Urinary bladder (tissue), 4 donors: ENCODE data around the gene C16orf54. TPM values are rescaled to one million over a fixed set of nuclear protein-coding genes. Genes with fewer than 3 reads are reported as not detected.
A peak's percentile ranks its signal among the peaks of the same experiment; 100 is the strongest.
"Not testable (repeated sequence)": the region's sequence is repeated elsewhere in the genome, so short reads cannot be mapped to it uniquely, and the experiment has no call there.

Experiments
- DNase-seq: peaks from one replicate; pipeline ENCODE4 v3.0.0-alpha.2; 2015; ENCODE audit errors: extremely low spot score
- H3K27ac ChIP-seq: one replicate; pipeline ENCODE4 v1.5.1; 2013; ENCODE audit warnings: low read depth, mild to moderate bottlenecking, moderate library complexity
- H3K36me3 ChIP-seq: one replicate; pipeline ENCODE4 v1.6.1; 2013; ENCODE audit warnings: mild to moderate bottlenecking, moderate library complexity; ENCODE audit not compliant: insufficient read depth
- H3K4me1 ChIP-seq: one replicate; pipeline ENCODE4 v1.6.1; 2013; ENCODE audit warnings: mild to moderate bottlenecking, moderate library complexity; ENCODE audit not compliant: insufficient read depth
- H3K4me3 ChIP-seq: one replicate; pipeline ENCODE4 v1.5.1; 2013; ENCODE audit warnings: low read depth, low read length
- WGBS: extraction: QIAGEN DNeasy Blood & Tissue Kit; methylation state at CpG from one replicate; pipeline ENCODE4 v1.1.7; 2013; 5-methylcytosine and 5-hydroxymethylcytosine counted together
- polyA plus RNA-seq: library from polyadenylated mRNA; stranded (reverse); fragments of 200-250 nt; gene quantifications from one replicate; pipeline ENCODE4 v1.2.3, GENCODE V29; 2013
- total RNA-seq: library from RNA; depleted of rRNA; stranded (reverse); fragments of >200 nt; gene quantifications from one replicate; pipeline ENCODE4 v1.2.3, GENCODE V29; 2014
- donor health status: healthy with polysubstance abuse.
- donor health status: healthy.

The C16orf54 gene
- total and polyA plus RNA-seq, 2 donors = 1.9 to 2.5 TPM

DNA sequence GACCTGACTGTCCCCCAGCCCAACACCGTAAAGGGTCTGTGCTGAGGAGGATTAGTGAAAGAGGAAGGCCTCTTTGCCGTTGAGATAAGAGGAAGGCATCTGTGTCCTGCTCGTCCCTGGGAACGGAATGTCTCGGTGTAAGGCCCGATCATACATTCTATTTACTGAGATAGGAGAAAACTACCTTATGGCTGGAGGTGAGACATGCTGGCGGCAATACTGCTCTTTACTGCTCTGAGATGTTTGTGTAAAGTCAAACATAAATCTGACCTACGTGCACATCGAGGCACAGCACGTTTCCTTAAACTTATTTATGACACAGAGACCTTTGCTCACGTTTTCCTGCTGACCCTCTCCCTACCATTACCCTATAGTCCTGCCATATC lies 5.2 kb downstream of the C16orf54 start:
- 27% methylated on average over 11 of the region's 11 CpGs for WGBS
- H3K4me1 ChIP-seq, H3K36me3 ChIP-seq, H3K27ac ChIP-seq, H3K4me3 ChIP-seq: not testable (repeated sequence)
- DNase-seq = peak; percentile 47

DNA sequence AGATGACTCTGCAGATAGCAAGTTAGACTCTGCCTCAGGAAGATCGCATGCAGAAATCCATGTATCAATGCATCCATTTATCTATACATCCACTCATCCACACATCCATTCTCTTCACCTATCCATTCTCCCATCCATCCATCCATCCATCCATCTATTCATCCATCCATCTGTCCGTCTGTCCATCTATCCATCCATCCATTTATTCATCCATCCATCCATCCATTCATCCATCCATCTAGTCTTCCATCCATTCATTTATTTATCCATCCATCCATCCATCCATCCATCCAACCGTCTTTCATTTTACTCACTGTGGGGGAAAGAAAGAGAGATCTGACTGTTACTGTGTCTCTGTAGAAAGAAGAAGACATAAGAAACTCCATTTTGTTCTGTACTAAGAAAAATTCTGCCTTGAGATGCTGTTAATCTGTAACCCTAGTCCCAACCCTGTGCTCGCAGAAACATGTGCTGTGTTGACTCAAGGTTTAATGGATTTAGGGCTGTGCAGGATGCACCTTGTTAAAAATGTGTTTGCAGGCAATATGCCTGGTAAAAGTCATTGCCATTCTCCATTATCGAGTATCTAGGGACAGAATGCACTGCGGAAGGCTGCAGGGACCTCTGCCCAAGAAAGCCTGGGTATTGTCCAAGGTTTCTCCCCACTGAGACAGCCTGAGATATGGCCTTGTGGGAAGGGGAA lies 5.7 kb downstream of the C16orf54 start:
- not testable (repeated sequence) for H3K4me3 ChIP-seq, H3K27ac ChIP-seq, H3K4me1 ChIP-seq, H3K36me3 ChIP-seq
- peak; percentile 46 for DNase-seq
- 63% methylated on average over 6 of the region's 6 CpGs for WGBS

DNA sequence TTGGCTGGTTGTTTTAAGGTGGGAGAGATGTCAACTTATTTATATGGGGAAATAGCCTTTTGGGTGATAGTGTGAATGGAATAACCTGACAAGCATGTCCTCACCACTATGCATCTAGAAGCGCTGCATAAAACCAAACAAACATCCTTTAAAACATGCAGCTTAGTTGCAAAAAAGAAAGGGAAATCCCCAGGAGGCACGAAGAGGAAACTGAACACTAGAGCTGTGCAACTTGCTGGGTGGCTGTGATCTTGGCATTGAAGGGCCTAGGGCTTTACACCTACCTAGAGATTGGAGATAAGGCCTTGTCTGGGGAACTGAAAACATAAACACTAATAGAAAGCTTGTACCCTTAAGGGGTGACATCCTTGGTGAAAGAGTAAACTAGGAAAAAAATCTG lies 7.3 kb downstream of the C16orf54 start:
- DNase-seq = no peak
- Histone ChIP-seq H3K4me3 (no peak overlapping the region), H3K27ac (no peak overlapping the region), H3K36me3 (no peaks in the 10 kb centered on the region), H3K4me1 (no peaks in the 10 kb centered on the region)
- WGBS = 66% methylated on average over 2 of the region's 2 CpGs

DNA sequence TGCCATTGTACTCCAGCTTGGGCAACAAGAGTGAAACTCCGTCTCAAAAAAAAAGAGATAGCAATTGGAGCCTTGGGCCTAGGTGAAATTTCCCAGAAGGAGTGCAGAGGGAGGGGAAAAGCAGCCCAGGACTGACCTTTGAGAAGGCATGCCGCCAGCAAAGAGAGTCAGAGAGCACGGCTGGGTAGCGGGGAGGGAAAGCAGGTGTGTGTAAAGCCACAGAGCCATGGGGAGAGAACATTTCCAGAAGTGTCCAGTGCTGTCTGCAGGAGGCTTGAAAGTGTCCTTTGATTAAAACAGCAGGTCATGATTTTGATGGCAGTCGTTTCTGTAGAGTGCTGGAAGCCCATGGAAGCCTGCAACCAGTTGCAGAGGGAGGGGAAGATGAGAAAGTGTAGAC lies 8.1 kb downstream of the C16orf54 start:
- no peaks in the 10 kb centered on the region for H3K4me1 ChIP-seq
- no peak overlapping the region for H3K4me3 ChIP-seq
- 65% methylated on average over 5 of the region's 5 CpGs for WGBS
- no peak overlapping the region for H3K27ac ChIP-seq
- DNase-seq = no peak
- H3K36me3 ChIP-seq = no peaks in the 10 kb centered on the region

DNA sequence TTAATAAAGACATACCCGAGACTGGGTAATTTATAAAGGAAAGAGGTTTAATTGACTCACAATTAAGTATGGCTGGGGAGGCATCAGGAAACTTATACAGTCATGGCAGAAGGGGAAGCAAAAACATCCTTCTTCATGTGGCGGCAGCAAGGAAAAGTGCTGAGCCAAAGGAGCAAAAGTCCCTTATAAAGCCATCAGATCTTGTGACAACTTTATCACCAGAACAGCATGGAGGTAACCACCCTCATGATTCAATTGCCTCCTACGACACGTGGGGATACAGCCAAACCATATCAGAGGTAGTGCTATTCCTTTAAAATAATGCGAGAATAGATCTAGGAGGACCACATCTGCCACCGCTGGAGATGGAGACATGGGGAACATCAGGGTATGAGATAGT lies 9.0 kb downstream of the C16orf54 start:
- H3K4me3 ChIP-seq = no peak overlapping the region
- no peak for DNase-seq
- H3K4me1 ChIP-seq = no peaks in the 10 kb centered on the region
- no peak overlapping the region for H3K27ac ChIP-seq
- H3K36me3 ChIP-seq = no peaks in the 10 kb centered on the region
- 70% methylated on average over 6 of the region's 6 CpGs for WGBS

DNA sequence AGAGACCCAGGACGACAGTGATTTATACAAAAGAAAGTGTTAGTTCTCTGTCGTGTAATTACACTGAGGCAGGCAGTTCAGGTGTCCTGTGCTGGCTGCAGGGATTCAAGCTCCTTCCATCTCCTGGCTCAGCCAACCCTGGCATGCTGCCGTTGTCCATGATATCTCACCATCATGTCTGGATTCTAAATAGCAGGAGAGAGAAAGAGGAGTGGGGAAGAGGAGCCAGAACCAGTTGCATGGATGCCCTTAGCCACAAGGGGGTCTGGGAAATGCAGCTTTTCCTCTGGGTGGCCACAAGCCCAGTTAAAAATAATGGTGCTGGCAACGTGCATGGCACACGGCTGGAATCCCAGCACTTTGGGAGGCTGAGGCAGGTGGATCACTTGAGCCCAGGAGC lies 9.7 kb downstream of the C16orf54 start:
- no peak for DNase-seq
- WGBS = 47% methylated on average over 5 of the region's 5 CpGs
- H3K27ac ChIP-seq = no peak overlapping the region
- no peaks in the 10 kb centered on the region for H3K36me3 ChIP-seq
- no peaks in the 10 kb centered on the region for H3K4me1 ChIP-seq
- no peak overlapping the region for H3K4me3 ChIP-seq

DNA sequence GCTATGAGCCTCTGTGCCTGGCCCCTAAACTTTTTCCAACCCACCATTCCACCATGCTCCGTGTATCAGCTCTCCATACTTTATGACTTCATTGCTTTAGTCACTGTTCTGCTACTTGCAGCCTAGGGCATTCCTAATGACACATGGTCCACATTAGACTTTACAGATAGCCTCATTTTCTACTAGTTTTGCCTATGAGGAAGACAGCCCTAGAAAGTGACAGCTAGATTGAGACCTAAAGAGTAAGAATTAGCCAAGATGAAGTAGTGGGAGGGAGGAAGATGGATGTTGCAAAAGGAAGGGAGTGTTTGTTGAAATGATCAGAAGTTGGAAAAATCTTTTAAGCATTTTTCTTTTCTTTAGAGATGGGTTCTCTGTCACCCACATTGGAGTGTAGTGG lies 11.0 kb downstream of the C16orf54 start:
- WGBS = 2% methylated on average over 1 of the region's 1 CpG
- H3K4me3 ChIP-seq = no peak overlapping the region
- H3K36me3 ChIP-seq = no peaks in the 10 kb centered on the region
- no peak overlapping the region for H3K27ac ChIP-seq
- no peak for DNase-seq
- no peaks in the 10 kb centered on the region for H3K4me1 ChIP-seq

DNA sequence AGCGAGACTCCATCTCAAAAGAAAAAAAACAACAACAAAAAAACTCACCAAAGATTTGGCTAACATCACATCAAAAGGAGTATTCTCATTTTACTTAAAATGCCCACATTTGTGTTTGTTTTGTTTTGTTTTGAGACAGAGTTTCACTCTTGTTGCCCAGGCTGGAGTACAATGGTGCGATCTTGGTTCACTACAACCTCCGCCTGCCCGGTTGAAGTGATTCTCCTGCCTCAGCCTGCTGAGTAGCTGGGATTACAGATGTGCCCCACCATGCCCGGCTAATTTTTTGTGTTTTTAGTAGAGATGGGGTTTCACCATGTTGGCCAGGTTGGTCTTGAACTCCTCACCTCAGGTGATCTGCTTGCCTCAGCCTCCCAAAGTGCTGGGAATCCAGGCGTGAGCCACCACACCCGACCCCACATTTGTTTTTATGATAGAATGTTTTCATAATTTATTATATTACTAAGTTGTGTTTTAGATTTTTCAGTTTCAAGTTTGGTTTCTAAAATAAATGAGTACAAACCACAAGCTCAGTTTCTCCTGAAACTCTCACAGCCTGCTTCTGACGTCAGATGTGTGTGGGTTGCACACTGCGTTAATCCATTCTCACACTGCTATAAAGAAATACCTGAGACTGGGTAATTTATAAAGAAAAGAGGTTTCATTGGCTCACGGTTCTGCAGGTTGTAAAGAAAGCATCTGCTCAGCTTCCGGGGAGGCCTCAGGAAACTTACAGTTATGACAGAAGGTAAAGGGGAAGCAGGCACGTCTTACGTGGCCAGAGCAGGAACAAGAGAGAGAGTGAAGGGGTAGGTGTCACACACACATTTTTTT lies 13.8 kb downstream of the C16orf54 start:
- DNase-seq, H3K4me3 ChIP-seq, H3K36me3 ChIP-seq, H3K4me1 ChIP-seq, H3K27ac ChIP-seq: not testable (repeated sequence)
- WGBS = 80% methylated on average over 13 of the region's 13 CpGs

DNA sequence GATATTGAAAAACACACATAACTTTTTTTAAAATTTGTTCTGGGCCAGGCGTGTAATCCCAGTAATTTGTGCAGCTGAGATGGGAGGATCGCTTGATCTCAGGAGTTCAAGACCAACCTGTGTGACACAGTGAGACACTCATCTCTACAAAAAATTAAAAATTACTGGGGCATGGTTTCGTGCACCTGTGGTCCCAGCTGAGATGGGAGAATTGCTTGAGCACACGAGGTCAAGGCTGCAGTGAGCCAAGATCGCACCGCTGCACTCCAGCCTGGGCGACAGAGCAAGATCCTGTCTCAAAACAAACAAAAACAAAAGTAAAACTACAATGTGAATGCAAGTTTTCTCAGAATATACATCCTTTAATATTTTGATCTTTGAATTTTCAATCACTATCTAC lies 15.1 kb downstream of the C16orf54 start:
- Histone ChIP-seq H3K36me3 (no peaks in the 10 kb centered on the region), H3K4me1 (no peaks in the 10 kb centered on the region), H3K4me3 (no peak overlapping the region), H3K27ac (no peak overlapping the region)
- no peak for DNase-seq
- 70% methylated on average over 7 of the region's 7 CpGs for WGBS

DNA sequence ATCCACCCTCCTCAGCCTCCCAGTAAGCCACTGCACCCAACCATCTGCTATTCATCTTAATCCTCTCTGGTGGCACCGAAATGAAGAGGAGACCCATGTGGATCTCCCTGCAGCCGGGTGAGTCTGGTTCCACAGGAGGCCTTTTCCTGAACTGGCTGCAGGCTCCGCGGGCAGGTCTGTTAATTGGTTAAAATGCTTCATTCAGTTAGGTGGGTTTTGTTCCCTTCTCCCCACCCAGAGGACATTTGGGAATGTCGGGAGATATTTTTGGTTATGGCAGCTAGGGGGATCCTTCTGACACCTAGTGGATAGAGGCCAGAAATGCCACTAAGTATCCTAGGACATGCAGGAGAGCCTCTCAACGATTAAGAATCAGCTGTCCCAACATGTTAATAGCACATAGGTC lies 16.7 kb downstream of the C16orf54 start:
- Histone ChIP-seq H3K4me3 (no peak overlapping the region), H3K36me3 (no peaks in the 10 kb centered on the region), H3K4me1 (no peaks in the 10 kb centered on the region), H3K27ac (no peak overlapping the region)
- no peak for DNase-seq
- WGBS = 48% methylated on average over 6 of the region's 6 CpGs

DNA sequence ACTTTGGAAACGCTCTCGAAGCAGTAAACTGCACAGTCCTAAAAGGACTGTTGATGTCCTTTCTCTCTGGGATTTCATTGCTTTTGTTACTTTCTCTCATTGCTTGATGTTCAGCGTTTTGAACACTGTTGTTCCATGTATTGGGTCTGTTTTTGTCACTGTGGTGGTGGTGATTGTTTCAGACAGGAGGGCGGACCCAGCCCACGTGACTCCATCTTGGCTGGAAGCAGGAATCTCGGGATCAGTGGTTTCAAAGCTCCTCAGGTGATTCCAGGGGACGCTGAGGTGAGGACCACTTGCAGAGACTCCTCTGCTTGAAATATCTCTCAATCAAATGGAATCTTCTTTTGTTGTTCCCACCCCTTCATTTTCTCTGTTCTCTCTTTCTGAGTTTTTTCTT lies 18.3 kb downstream of the C16orf54 start:
- no peak overlapping the region for H3K4me3 ChIP-seq
- no peak for DNase-seq
- H3K27ac ChIP-seq = no peak overlapping the region
- WGBS = 76% methylated on average over 7 of the region's 7 CpGs
- H3K4me1 ChIP-seq = no peaks in the 10 kb centered on the region
- no peaks in the 10 kb centered on the region for H3K36me3 ChIP-seq

DNA sequence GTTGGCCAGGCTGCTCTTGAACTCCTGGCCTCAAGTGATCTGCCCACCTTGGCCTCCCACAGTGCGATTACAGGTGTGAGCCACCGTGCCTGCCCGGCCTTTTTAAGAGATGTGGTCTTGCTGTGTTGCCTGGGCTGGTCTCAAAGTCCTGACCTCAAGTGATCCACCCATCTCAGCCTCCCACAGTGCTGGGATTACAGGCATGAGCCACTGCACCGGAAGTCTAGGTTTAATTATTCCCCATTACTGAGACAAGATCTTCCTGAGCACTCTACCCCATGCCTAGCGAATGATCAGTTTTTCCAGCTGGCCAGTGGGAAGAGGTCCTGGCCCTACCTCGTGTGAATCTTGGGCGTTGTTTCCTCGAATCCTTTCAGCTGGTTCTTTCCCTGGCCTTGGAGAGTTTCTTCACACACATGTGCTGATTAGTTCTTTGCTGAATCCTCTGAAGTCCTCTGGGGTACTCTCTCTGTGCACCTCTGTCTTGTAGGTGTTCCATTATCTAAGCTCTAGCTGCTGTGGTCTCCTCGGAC lies 18.9 kb downstream of the C16orf54 start:
- no peaks in the 10 kb centered on the region for H3K36me3 ChIP-seq
- H3K4me3 ChIP-seq = no peak overlapping the region
- DNase-seq = no peak
- WGBS = 78% methylated on average over 9 of the region's 9 CpGs
- H3K4me1 ChIP-seq = no peaks in the 10 kb centered on the region
- H3K27ac ChIP-seq = no peak overlapping the region

DNA sequence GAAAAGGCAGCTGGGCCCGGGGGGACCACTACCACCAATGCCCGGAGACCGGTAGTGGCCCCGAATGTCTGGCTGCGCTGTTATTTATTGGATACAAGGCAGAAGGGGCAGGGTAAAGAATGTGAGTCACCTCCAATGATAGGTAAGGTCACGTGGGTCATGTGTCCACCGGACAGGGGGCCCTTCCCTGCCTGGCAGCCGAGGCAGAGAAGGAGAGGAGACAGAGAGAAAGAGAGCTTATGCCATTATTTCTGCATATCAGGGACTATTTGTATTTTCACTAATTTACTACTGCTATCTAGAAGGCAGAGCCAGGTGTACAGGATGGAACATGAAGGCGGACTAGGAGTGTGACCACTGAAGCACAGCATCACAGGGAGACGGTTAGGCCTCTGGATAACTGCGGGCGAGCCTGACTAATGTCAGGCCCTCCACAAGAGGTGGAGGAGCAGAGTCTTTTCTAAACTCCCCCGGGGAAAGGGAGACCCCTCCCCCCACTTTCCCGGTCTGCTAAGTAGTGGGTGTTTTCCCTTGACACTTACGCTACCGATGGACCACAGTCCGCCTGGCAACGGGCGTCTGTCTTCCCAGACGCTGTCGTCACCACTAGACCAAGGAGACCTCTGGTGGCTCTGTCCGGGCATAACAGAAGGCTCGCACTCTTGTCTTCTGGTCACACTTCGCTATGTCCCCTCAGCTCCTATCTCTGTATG lies 24.5 kb downstream of the C16orf54 start:
- H3K4me3 ChIP-seq, H3K36me3 ChIP-seq, H3K27ac ChIP-seq, DNase-seq, H3K4me1 ChIP-seq: not testable (repeated sequence)
- WGBS = 41% methylated on average over 24 of the region's 24 CpGs

DNA sequence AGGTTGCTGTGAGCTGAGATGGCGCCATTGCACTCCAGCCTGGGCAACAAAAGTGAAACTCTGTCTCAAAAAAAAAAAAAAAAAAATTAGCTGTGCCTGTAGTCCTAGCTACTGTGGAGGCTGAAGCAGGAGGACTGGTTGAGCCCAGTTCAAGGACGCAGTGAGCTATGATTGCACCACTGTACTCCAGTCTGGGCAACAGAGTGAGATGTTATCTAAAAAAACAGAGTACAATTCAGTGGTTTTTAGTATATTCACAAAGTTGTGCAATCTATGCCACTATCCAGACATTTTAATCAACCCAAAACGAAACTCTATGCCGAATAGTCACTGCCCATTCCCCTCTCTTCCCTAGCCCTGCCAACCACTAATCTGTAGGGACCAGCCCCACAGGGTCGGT lies 25.1 kb downstream of the C16orf54 start:
- WGBS = 80% methylated on average over 5 of the region's 5 CpGs
- no peak overlapping the region for H3K4me3 ChIP-seq

More for the DNA sequence above, 25.1 kb downstream of the C16orf54 start:
- Histone ChIP-seq H3K36me3 (no peaks in the 10 kb centered on the region), H3K4me1 (no peaks in the 10 kb centered on the region), H3K27ac (no peak overlapping the region)
- no peak for DNase-seq
